Transverse colon (tissue), 4 donors: Measurements from ENCODE around the gene MAT2B. TPM values are rescaled to one million over a fixed set of nuclear protein-coding genes. Genes with fewer than 3 reads are reported as not detected.

Source experiments
- DNase-seq: peaks from one replicate; pipeline ENCODE4 v3.0.0-alpha.2; 2019
- H3K27ac ChIP-seq, 4 donors: fragments of 200-600 bp; sonication (generic); 2 replicates each; pipeline ENCODE4 v1.5.1; 2016 to 2018; ENCODE audit warnings: inconsistent platforms in 4 of 4
- H3K27me3 ChIP-seq: fragments of 200-600 bp; sonication (generic); 2 replicates; pipeline ENCODE4 v1.5.1; 2017; ENCODE audit warnings: inconsistent platforms
- H3K36me3 ChIP-seq, 4 donors: fragments of 200-600 bp; sonication (generic); 2 replicates each; pipeline ENCODE4 v1.5.1; 2017 to 2019; ENCODE audit warnings: inconsistent platforms in 4 of 4
- H3K4me1 ChIP-seq, 4 donors: fragments of 200-600 bp; sonication (generic); 2 replicates each; pipeline ENCODE4 v1.5.1; 2017 to 2020; ENCODE audit warnings: inconsistent platforms in 4 of 4
- H3K4me3 ChIP-seq, 4 donors: fragments of 200-600 bp; sonication (generic); 1 replicate in 1 of 4; 2 replicates in 3 of 4; pipeline versions ENCODE4 v1.5.1 to v1.6.1; 2017 to 2019; ENCODE audit warnings: inconsistent platforms in 4 of 4
- H3K9me3 ChIP-seq, 2 donors: fragments of 200-600 bp; sonication (generic); 2 replicates each; pipeline ENCODE4 v1.5.1; 2017 to 2019; ENCODE audit warnings: inconsistent platforms in 2 of 2
- CTCF ChIP-seq, 5 experiments: fragments of 200-600 bp in 3 of 5; fragments of 450-650 bp in 2 of 5; sonication (generic) in 3 of 5; IDR thresholded peaks; 1 replicate in 2 of 5; 2 replicates in 3 of 5; pipeline ENCODE4 v1.5.1; 2016 to 2017; ENCODE audit warnings: antibody characterized with exemption in 5 of 5, inconsistent platforms in 3 of 5, mild to moderate bottlenecking in 2 of 5, moderate library complexity in 1 of 5
- EP300 ChIP-seq: sonication (generic); formaldehyde crosslinking; IDR thresholded peaks from one replicate; pipeline ENCODE4 v1.6.1; 2017; ENCODE audit warnings: antibody characterized with exemption, low read depth
- POLR2A ChIP-seq: fragments of 450-650 bp; IDR thresholded peaks from one replicate; pipeline ENCODE4 v1.6.1; 2016; ENCODE audit warnings: antibody characterized with exemption, mild to moderate bottlenecking, moderate library complexity
- POLR2AphosphoS5 ChIP-seq, 3 donors: sonication (generic); formaldehyde crosslinking; IDR thresholded peaks; one replicate each; pipeline ENCODE4 v1.6.1; 2016; ENCODE audit warnings: antibody characterized with exemption in 3 of 3
- WGBS, 2 donors: methylation state at CpG; one replicate each; pipeline ENCODE4 v1.1.5; 2018; ENCODE audit warnings: low coverage in 1 of 2; 5-methylcytosine and 5-hydroxymethylcytosine counted together
- in situ Hi-C, 4 donors: fragments of 200-750 bp; cut with MboI; loops; one replicate each; pipeline versions ENCODE4 v1.15.0 to v1.15.1; 2017; ENCODE audit warnings: low sequenced_read_pairs in 3 of 4, low pct_ligation_motif_present in 1 of 4, low pct_unique_long_range_greater_than_20kb in 1 of 4
- intact Hi-C: fragments of 100-400 bp; cut with DNase I; formaldehyde crosslinking; loops from one replicate; pipeline ENCODE4 v1.15.1; 2023; ENCODE audit warnings: low total_unique reads
- total RNA-seq, 4 donors: library from RNA; depleted of rRNA; stranded (reverse); fragments of >200 nt; gene quantifications; one replicate each; pipeline ENCODE4 v1.1.0, GENCODE V29; 2016

MAT2B gene
- total RNA-seq, 4 donors from 2014 or later, result 20.2 to 409 (median 71.6) TPM

- Histone ChIP-seq H3K4me3 (no peak overlapping the region), H3K36me3 (no peaks in the 10 kb centered on the region), H3K27ac (no peak overlapping the region), H3K4me1 (peaks cover 0 to 4% (median 0%) of the 10 kb centered on the region in 4 donors), H3K9me3 (no peaks in the 10 kb centered on the region), H3K27me3 (no peaks in the 10 kb centered on the region)
- no peak for DNase-seq
- intact Hi-C loops (no loop called here), in situ Hi-C loops (no loop called here)
- TF ChIP-seq CTCF (IDR thresholded peaks at IDR 0.05) (no peak), POLR2AphosphoS5 (IDR thresholded peaks at IDR 0.05) (no peak), EP300 (no peak), POLR2A (no peak)
- 79 to 92% methylated on average over 2 of the region's 2 CpGs for WGBS, 2 donors
Observed at GRCh38 chr5:163542771-163543170, 37.4 kb downstream of the MAT2B start.

GRCh38 chr5:163544041-163544440 is 38.6 kb downstream of the MAT2B start:
- intact Hi-C loops (no loop called here), in situ Hi-C loops (no loop called here)
- H3K27ac ChIP-seq, result no peak overlapping the region
- no peak overlapping the region for H3K4me3 ChIP-seq
- 63 to 79% methylated on average over 3 to 4 of the region's 4 CpGs for WGBS, 2 donors
- H3K9me3 ChIP-seq, result no peaks in the 10 kb centered on the region
- no peaks in the 10 kb centered on the region for H3K36me3 ChIP-seq
- TF ChIP-seq POLR2AphosphoS5 (IDR thresholded peaks at IDR 0.05), result no peak
- TF ChIP-seq POLR2A, result no peak
- no peak for TF ChIP-seq EP300
- TF ChIP-seq CTCF (IDR thresholded peaks at IDR 0.05), result no peak
- no peak for DNase-seq
- H3K4me1 ChIP-seq, result peaks cover 0 to 4% (median 0%) of the 10 kb centered on the region in 4 donors
- no peaks in the 10 kb centered on the region for H3K27me3 ChIP-seq

- Histone ChIP-seq H3K9me3 (no peaks in the 10 kb centered on the region), H3K27ac (no peak overlapping the region), H3K4me3 (no peak overlapping the region), H3K36me3 (no peaks in the 10 kb centered on the region), H3K27me3 (no peaks in the 10 kb centered on the region), H3K4me1 (peaks cover 0 to 4% (median 0%) of the 10 kb centered on the region in 4 donors)
- in situ Hi-C loops (no loop called here), intact Hi-C loops (no loop called here)
- WGBS, 2 donors, result 95 to 100% methylated on average over 2 to 4 of the region's 4 CpGs
- DNase-seq, result no peak
- TF ChIP-seq EP300 (no peak), POLR2AphosphoS5 (IDR thresholded peaks at IDR 0.05) (no peak), CTCF (IDR thresholded peaks at IDR 0.05) (no peak), POLR2A (no peak)
Observed at GRCh38 chr5:163544836-163545235, 39.4 kb downstream of the MAT2B start.

- TF ChIP-seq POLR2AphosphoS5 (IDR thresholded peaks at IDR 0.05) (no peak), POLR2A (no peak), CTCF (IDR thresholded peaks at IDR 0.05) (no peak), EP300 (no peak)
- no peaks in the 10 kb centered on the region for H3K27me3 ChIP-seq
- no peak overlapping the region for H3K27ac ChIP-seq
- no peak overlapping the region for H3K4me3 ChIP-seq
- intact Hi-C loops, result no loop called here
- H3K9me3 ChIP-seq, result no peaks in the 10 kb centered on the region
- H3K36me3 ChIP-seq, result no peaks in the 10 kb centered on the region
- in situ Hi-C loops, result no loop called here
- no peak for DNase-seq
- peaks cover 0 to 4% (median 0%) of the 10 kb centered on the region in 4 donors for H3K4me1 ChIP-seq
- WGBS, 2 donors, result 77 to 83% methylated on average over 5 of the region's 5 CpGs
Observed at GRCh38 chr5:163548649-163549048, 43.2 kb downstream of the MAT2B start.
